Psoas muscle (tissue), 8 donors: Measurements from ENCODE around the gene GAPDH. TPM values are rescaled to one million over a fixed set of nuclear protein-coding genes. Genes with fewer than 3 reads are reported as not detected.
"Not testable (repeated sequence)": the region's sequence is repeated elsewhere in the genome, so short reads cannot be mapped to it uniquely, and the experiment has no call there.

ENCODE experiments used
- ATAC-seq, 4 donors: fragments of 200-7000 bp; cut with Tn5 transposase; one replicate each; pipeline ENCODE4 v1.9.1; 2020; ENCODE audit warnings: moderate library complexity in 3 of 4, mild to moderate bottlenecking in 2 of 4
- DNase-seq, 2 donors: peaks; one replicate each; pipeline ENCODE4 v3.0.0-alpha.2; 2020
- H3K27ac ChIP-seq: fragments of 200-600 bp; one replicate; pipeline ENCODE4 v1.8.0; 2022
- H3K27me3 ChIP-seq, 3 donors: fragments of 200-600 bp in 1 of 3; one replicate each; pipeline versions ENCODE4 v1.6.1 to v1.8.0; 2013 to 2022; ENCODE audit warnings: low read length in 2 of 3, mild to moderate bottlenecking in 2 of 3, moderate library complexity in 1 of 3; ENCODE audit not compliant: insufficient read depth in 3 of 3
- H3K36me3 ChIP-seq, 2 donors: fragments of 200-600 bp in 1 of 2; one replicate each; pipeline versions ENCODE4 v1.6.1 to v1.8.0; 2013 to 2022; ENCODE audit warnings: low read depth in 1 of 2, mild to moderate bottlenecking in 1 of 2, moderate library complexity in 1 of 2; ENCODE audit not compliant: insufficient read depth in 1 of 2
- H3K4me1 ChIP-seq: fragments of 200-600 bp; one replicate; pipeline ENCODE4 v1.8.0; 2022
- H3K4me3 ChIP-seq: fragments of 200-600 bp; one replicate; pipeline ENCODE4 v1.8.0; 2022; ENCODE audit warnings: mild to moderate bottlenecking
- H3K9me3 ChIP-seq: fragments of 200-600 bp; one replicate; pipeline ENCODE4 v1.8.0; 2022
- WGBS, 3 donors: extraction: QIAGEN DNeasy Blood & Tissue Kit; methylation state at CpG; one replicate each; pipeline versions ENCODE4 v1.1.6 to v1.1.7; 2013; 5-methylcytosine and 5-hydroxymethylcytosine counted together
- intact Hi-C, 2 donors: fragments of 100-400 bp; cut with DNase I; formaldehyde crosslinking; loops; one replicate each; pipeline versions ENCODE4 v1.11.0 to v1.14.2; 2022
- long read RNA-seq, 2 donors: library from polyadenylated mRNA; unstranded; transcript quantifications; one replicate each; pipeline ENCODE4 v2.0.0, GENCODE V29; 2021
- polyA plus RNA-seq, 3 donors: library from polyadenylated mRNA; stranded (reverse); fragments of 200-250 nt; gene quantifications; one replicate each; pipeline ENCODE4 v1.2.3, GENCODE V29; 2013
- total RNA-seq, 4 donors: library from RNA; stranded (reverse); fragmentation: NEBNext Ultra II Directional in 2 of 4; extraction: Animal tissue kit (Norgen Biotek cat#: 25700) in 2 of 4; gene quantifications; one replicate each; pipeline versions ENCODE4 v1.2.1 to v1.2.4, GENCODE V29; 2021 to 2023
- TF ChIP-seq, protein P1 (sequence below): fragments of 200-600 bp; IDR thresholded peaks from one replicate; pipeline ENCODE4 v1.8.0; 2022; ENCODE audit warnings: antibody characterized with exemption
- donor health status: healthy with polysubstance abuse.
- donor health status: DM: no; HTN: no; CAD: no; lungs with moderate emphysema.
- donor health status: Bipolar disorder and iron deficiency.
- donor health status: healthy.
- donor health status: DM: yes; HTN: yes; CAD: no.
- donor health status: DM: no; HTN: no; CAD: no.
- donor health status: DM: no; HTN: no; CAD: no.
- donor health status: DM: yes; HTN: yes; CAD: no.

GAPDH gene
- total RNA-seq (over 10,000 TPM in 2 of 4 donors, 1,000 to 10,000 TPM in 2; 7,136 to 10,782 (median 8,991) TPM), polyA plus RNA-seq (over 10,000 TPM in 2 of 3 donors, 1,000 to 10,000 TPM in 1; 9,788 to 18,891 (median 16,487) TPM)
- long read RNA-seq, donor 1, transcript GAPDH-201 (9 exons, 1,875 nt) = major isoform, 8,753 of 9,407 reads
- long read RNA-seq, donor 1, transcript GAPDH-205 (9 exons, 1,348 nt) = minor isoform, 5 of 9,407 reads
- long read RNA-seq, donor 1, transcript GAPDH-208 (8 exons, 1,333 nt) = minor isoform, 5 of 9,407 reads
- long read RNA-seq, donor 1, transcript GAPDH-204 (8 exons, 1,256 nt) = minor isoform, 62 of 9,407 reads
- long read RNA-seq, donor 1, partial matches to known transcripts = 430 of 9,407 reads
- long read RNA-seq, donor 1, other reads (novel, unspliced or antisense) = 151 of 9,407 reads
- long read RNA-seq, donor 2, transcript GAPDH-205 (9 exons, 1,348 nt) = minor isoform, 12 of 22,755 reads
- long read RNA-seq, donor 2, transcript GAPDH-204 (8 exons, 1,256 nt) = minor isoform, 111 of 22,755 reads
- long read RNA-seq, donor 2, transcript GAPDH-201 (9 exons, 1,875 nt) = major isoform, 21,564 of 22,755 reads
- long read RNA-seq, donor 2, partial matches to known transcripts = 874 of 22,755 reads
- long read RNA-seq, donor 2, other reads (novel, unspliced or antisense) = 190 of 22,755 reads

- Histone ChIP-seq H3K27me3 (no peaks in the 10 kb centered on the region), H3K9me3 (no peaks in the 10 kb centered on the region), H3K27ac (peak within 1 kb of the TSS; percentile 97), H3K4me3 (peak within 1 kb of the TSS; percentile 86), H3K4me1 (peaks cover 47% of the 10 kb centered on the region), H3K36me3 (peaks cover 0 to 65% of the 10 kb centered on the region in 2 donors)
- DNase-seq (peak; percentile 92 to 95), ATAC-seq (peak; percentile 68 to 76 (median 70))
- TF ChIP-seq, protein P1, sequence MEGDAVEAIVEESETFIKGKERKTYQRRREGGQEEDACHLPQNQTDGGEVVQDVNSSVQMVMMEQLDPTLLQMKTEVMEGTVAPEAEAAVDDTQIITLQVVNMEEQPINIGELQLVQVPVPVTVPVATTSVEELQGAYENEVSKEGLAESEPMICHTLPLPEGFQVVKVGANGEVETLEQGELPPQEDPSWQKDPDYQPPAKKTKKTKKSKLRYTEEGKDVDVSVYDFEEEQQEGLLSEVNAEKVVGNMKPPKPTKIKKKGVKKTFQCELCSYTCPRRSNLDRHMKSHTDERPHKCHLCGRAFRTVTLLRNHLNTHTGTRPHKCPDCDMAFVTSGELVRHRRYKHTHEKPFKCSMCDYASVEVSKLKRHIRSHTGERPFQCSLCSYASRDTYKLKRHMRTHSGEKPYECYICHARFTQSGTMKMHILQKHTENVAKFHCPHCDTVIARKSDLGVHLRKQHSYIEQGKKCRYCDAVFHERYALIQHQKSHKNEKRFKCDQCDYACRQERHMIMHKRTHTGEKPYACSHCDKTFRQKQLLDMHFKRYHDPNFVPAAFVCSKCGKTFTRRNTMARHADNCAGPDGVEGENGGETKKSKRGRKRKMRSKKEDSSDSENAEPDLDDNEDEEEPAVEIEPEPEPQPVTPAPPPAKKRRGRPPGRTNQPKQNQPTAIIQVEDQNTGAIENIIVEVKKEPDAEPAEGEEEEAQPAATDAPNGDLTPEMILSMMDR = no peak
- intact Hi-C loops = loop anchor here in 1 of 2 donors (2.0 to 5.0 kb wide), 2 partner anchors 17 to 42 kb away; partner anchors contain the start of genes MRPL51 and NCAPD2
- 0 to 1% (median 0%) methylated on average over 54 to 62 of the region's 62 CpGs for WGBS, 3 donors
Measured at GRCh38 chr12:6533923-6534694, at the start of gene GAPDH. TSS of gene GAPDH (plus strand) at chr12:6534517. CDS start at chr12:6534833, 316 bp downstream.

- intact Hi-C loops = no loop called here
- ATAC-seq = no peak
- Histone ChIP-seq H3K9me3 (no peaks in the 10 kb centered on the region), H3K36me3 (peaks cover 6 to 18% of the 10 kb centered on the region in 2 donors), H3K27me3 (no peaks in the 10 kb centered on the region), H3K4me1 (peaks cover 6% of the 10 kb centered on the region), H3K4me3 (no peak overlapping the region), H3K27ac (no peak overlapping the region)
- TF ChIP-seq, protein P1 = no peak
- no peak for DNase-seq
- 74 to 83% (median 74%) methylated on average over 1 of the region's 1 CpG for WGBS, 3 donors
Measured at GRCh38 chr12:6488240-6488639, 46.1 kb upstream of the GAPDH start.

DNA sequence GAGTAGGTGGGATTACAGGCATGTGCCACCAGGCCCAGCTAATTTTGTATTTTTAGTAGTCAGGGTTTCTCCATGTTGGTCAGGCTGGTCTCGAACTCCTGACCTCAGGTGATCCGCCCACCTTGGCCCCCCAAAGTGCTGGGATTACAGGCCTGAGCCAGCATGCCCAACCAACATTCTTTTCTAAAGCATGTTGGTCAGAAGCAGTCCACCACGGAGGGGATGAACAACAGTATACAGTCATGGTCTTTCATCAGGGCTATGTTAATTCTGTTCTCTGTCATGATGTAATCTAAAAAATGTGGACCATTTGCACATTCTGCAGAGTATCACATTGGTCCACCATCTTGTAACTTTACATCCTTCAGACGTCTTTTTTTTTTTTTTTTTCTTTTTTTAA lies 44.9 kb upstream of the GAPDH start:
- intact Hi-C loops = no loop called here
- TF ChIP-seq, protein P1 = no peak

GRCh38 chr12:6490673-6491072 lies 43.6 kb upstream of the GAPDH start:
- H3K36me3 ChIP-seq = peaks cover 6 to 26% of the 10 kb centered on the region in 2 donors
- not testable (repeated sequence) for H3K9me3 ChIP-seq, H3K27me3 ChIP-seq, ATAC-seq, DNase-seq, H3K4me3 ChIP-seq, H3K27ac ChIP-seq
- H3K4me1 ChIP-seq = peaks cover 21% of the 10 kb centered on the region
- intact Hi-C loops = loop anchor here in 1 of 2 donors (5.0 to 10.0 kb wide), 2 partner anchors 42 to 194 kb away; partner anchors contain the start of genes GAPDH and ZNF384
- WGBS, 3 donors = 96 to 100% (median 97%) methylated on average over 1 of the region's 1 CpG

More for the DNA sequence above, 44.9 kb upstream of the GAPDH start:
- no peak overlapping the region for H3K4me3 ChIP-seq
- H3K4me1 ChIP-seq = peaks cover 8% of the 10 kb centered on the region
- no peak for DNase-seq
- no peak overlapping the region for H3K27ac ChIP-seq
- no peaks in the 10 kb centered on the region for H3K27me3 ChIP-seq
- H3K36me3 ChIP-seq = peaks cover 6 to 18% of the 10 kb centered on the region in 2 donors
- no peak for ATAC-seq
- 60 to 70% (median 60%) methylated on average over 4 of the region's 4 CpGs for WGBS, 3 donors
- no peaks in the 10 kb centered on the region for H3K9me3 ChIP-seq
